HepG2 (cell line): Measurements from ENCODE around the gene FGF19. TPM values are rescaled to one million over a fixed set of nuclear protein-coding genes. Genes with fewer than 3 reads are reported as not detected.
A peak's percentile ranks its signal among the peaks of the same experiment; 100 is the strongest.

Experiments
- ATAC-seq: fragments of 200-7000 bp; cut with Tn5 transposase; 3 replicates; pipeline ENCODE4 v1.9.1; 2020; ENCODE audit warnings: mild to moderate bottlenecking, moderate library complexity
- BruUV-seq: library from RNA; stranded (reverse); fragments of 400-500 nt; replicated peaks from 2 replicates; lab custom pipeline; 2021; lab: Mats Ljungman, UMichigan
- CTCF ChIA-PET: fragments of 300-600 bp; formaldehyde crosslinking; extraction: SDS; loops from one replicate; lab custom pipeline; 2021; ENCODE audit warnings: low total read pairs, inconsistent platforms, low intra/inter-chr PET ratio; lab: Yijun Ruan, JAX
- POLR2A ChIA-PET: fragments of 350-600 bp; sonication (Branson Sonifier 250); formaldehyde crosslinking; loops from one replicate; lab custom pipeline; 2020; ENCODE audit warnings: antibody characterized with exemption, inconsistent platforms; lab: Yijun Ruan, JAX
- DNase-seq: peaks from one replicate; pipeline ENCODE4 v3.0.0-alpha.2; 2015; ENCODE audit warnings: low spot score
- FAIRE-seq: peaks from 3 replicates; lab custom pipeline; 2011; peaks lifted over from hg19 to GRCh38; lab: Jason Lieb, UNC
- H2AFZ ChIP-seq: one replicate; pipeline ENCODE4 v1.6.1; 2011; ENCODE audit warnings: low read length, inconsistent platforms
- H3K27ac ChIP-seq: fragments of 300-600 bp; 3 replicates; pipeline ENCODE4 v1.8.0; 2011; ENCODE audit warnings: mixed run types, mild to moderate bottlenecking, mixed read lengths, low read length, inconsistent platforms; ENCODE audit not compliant: insufficient read depth; ENCODE audit errors: extremely low read length
- H3K27me3 ChIP-seq, 2 experiments: fragments of 200-600 bp in 1 of 2; 2 replicates in 1 of 2; 3 replicates in 1 of 2; pipeline versions ENCODE4 v1.6.0 to v1.8.0; 2011; ENCODE audit warnings: low read length in 2 of 2, mild to moderate bottlenecking in 2 of 2, moderate library complexity in 2 of 2, inconsistent platforms in 1 of 2; ENCODE audit not compliant: insufficient read depth in 2 of 2, control insufficient read depth in 1 of 2
- H3K36me3 ChIP-seq, 2 experiments: fragments of 200-600 bp in 1 of 2; replicated peaks in 1 of 2; 2 replicates in 1 of 2; 3 replicates in 1 of 2; pipeline versions ENCODE4 v1.5.1 to v1.8.0; 2011; ENCODE audit warnings: low read length in 2 of 2, inconsistent platforms in 1 of 2; ENCODE audit not compliant: insufficient read depth in 2 of 2, control insufficient read depth in 1 of 2
- H3K4me1 ChIP-seq: 2 replicates; pipeline ENCODE4 v1.5.1; 2012; ENCODE audit warnings: low read length, inconsistent platforms; ENCODE audit not compliant: insufficient read depth
- H3K4me2 ChIP-seq: 2 replicates; pipeline ENCODE4 v1.6.0; 2011; ENCODE audit warnings: low read depth, low read length, inconsistent platforms
- H3K4me3 ChIP-seq, 3 experiments: fragments of 200-600 bp in 1 of 3; sonication (generic), shearing (Covaris generic) in 1 of 3; replicated peaks in 1 of 3; 2 replicates each; pipeline ENCODE4 v1.5.1; 2011 to 2016; ENCODE audit warnings: low read length in 3 of 3, inconsistent platforms in 2 of 3, low read depth in 2 of 3, mild to moderate bottlenecking in 2 of 3, control low read depth in 1 of 3, mixed read lengths in 1 of 3; ENCODE audit not compliant: insufficient read depth in 1 of 3
- H3K79me2 ChIP-seq: one replicate; pipeline ENCODE4 v1.6.1; 2011; ENCODE audit warnings: low read length, inconsistent platforms; ENCODE audit not compliant: insufficient read depth
- H3K9ac ChIP-seq: 2 replicates; pipeline ENCODE4 v1.6.0; 2011; ENCODE audit warnings: mild to moderate bottlenecking, low read depth, low read length, inconsistent platforms; ENCODE audit not compliant: insufficient read depth
- H3K9me3 ChIP-seq: 2 replicates; pipeline ENCODE4 v1.5.1; 2012; ENCODE audit warnings: mild to moderate bottlenecking, low read length
- H4K20me1 ChIP-seq: 2 replicates; pipeline ENCODE4 v1.6.0; 2011; ENCODE audit warnings: inconsistent platforms, mild to moderate bottlenecking, low read length, moderate library complexity; ENCODE audit not compliant: insufficient read depth
- FOXA1 ChIP-seq, 2 experiments: fragments of 450-650 bp in 1 of 2; sonication (generic) in 1 of 2; formaldehyde crosslinking in 1 of 2; IDR thresholded peaks; 2 replicates each; pipeline versions ENCODE4 v1.4.0 to v1.6.1; 2016 to 2020; ENCODE audit warnings: missing genetic modification reagents in 1 of 2
- FOXA3 ChIP-seq: IDR thresholded peaks from 2 replicates; pipeline ENCODE4 v1.6.1; 2016; ENCODE audit warnings: missing genetic modification reagents, missing compliant biosample characterization
- MATR3 ChIP-seq: sonication (generic); formaldehyde crosslinking; IDR thresholded peaks from 2 replicates; pipeline ENCODE4 v1.4.0; 2020; ENCODE audit warnings: missing genetic modification reagents
- RFX5 ChIP-seq: IDR thresholded peaks from 2 replicates; pipeline ENCODE4 v1.6.1; 2011; ENCODE audit warnings: low read depth, low read length, improper control_type of control experiment
- ZNF574 ChIP-seq: sonication (generic); formaldehyde crosslinking; IDR thresholded peaks from 2 replicates; pipeline ENCODE4 v1.4.0; 2020; ENCODE audit warnings: missing genetic modification reagents
- WGBS: methylation state at CpG from one replicate; pipeline ENCODE4 v1.1.6; 2017; ENCODE audit warnings: low lambda C conversion rate; 5-methylcytosine and 5-hydroxymethylcytosine counted together
- in situ Hi-C: cut with HindIII; loops from 2 replicates; pipeline ENCODE4 v1.10.0; 2017; ENCODE audit warnings: low pct_unique_long_range_greater_than_20kb; ENCODE audit not compliant: extremely low pct_ligation_motif_present
- intact Hi-C: fragments of 100-400 bp; cut with micrococcal nuclease; formaldehyde crosslinking; loops from one replicate; pipeline ENCODE4 v1.10.0; 2022; ENCODE audit not compliant: unreplicated experiment
- polyA plus RNA-seq, 8 experiments: library from polyadenylated mRNA; depleted of rRNA in 3 of 8; stranded (reverse) in 7 of 8; unstranded in 1 of 8; fragments of >200 nt; fragmentation: Illumina TruSeq in 4 of 8; extraction: Trizol in 4 of 8; gene quantifications; 2 replicates each; pipeline versions ENCODE4 v1.2.1 to v1.2.3, GENCODE V29; 2011 to 2016; ENCODE audit warnings: low read depth in 4 of 8, missing spikeins in 1 of 8, mixed read lengths in 1 of 8; ENCODE audit not compliant: insufficient read depth in 1 of 8
- total RNA-seq, 5 experiments: library from RNA; depleted of rRNA; stranded (reverse); fragments of >200 nt; fragmentation: Illumina TruSeq; extraction: Trizol; gene quantifications; 2 replicates each; pipeline ENCODE4 v1.2.3, GENCODE V29; 2016; ENCODE audit warnings: low read depth in 1 of 5

FGF19 gene
- total and polyA plus RNA-seq, 2 of the 13 experiments (the other 11 are each of a cell fraction or from before 2014, with no cell fraction given) = 0.07 TPM; not detected in 1

GRCh38 chr11:69708736-69709401 lies 5.0 kb upstream of the FGF19 start (continued):
- peak; percentile 51; the same call in 1 of the 2 replicates for TF ChIP-seq ZNF574 (CRISPR knock-in tag)
- no peak for TF ChIP-seq FOXA1 (IDR thresholded peaks at IDR 0.05)
- no peak for TF ChIP-seq FOXA1 (CRISPR knock-in tag; IDR thresholded peaks at IDR 0.05)
- TF ChIP-seq RFX5 = no peak

DNA sequence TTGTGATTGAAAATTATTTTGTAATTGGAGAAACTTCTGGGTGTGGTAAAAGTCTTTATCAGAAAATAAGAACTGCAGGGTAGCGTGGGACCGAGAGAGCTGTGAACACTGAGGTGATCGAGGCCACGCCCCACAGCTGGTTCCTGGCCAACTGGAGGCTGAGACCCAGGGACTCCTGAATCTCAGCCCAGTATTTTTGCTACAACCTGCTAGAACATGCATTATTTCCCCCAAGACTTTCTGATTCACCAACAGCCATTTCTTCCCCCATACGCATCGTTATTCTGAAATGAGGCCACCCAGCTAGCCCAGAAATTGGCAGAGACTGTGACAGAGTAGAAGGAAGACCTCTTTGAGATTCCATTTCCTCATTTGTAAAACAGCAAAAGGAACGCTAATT lies 3.4 kb upstream of the FGF19 start:
- in situ Hi-C loops (no loop called here), intact Hi-C loops (loop anchor here (5.0 kb wide), 1 partner anchor 95 kb away; no protein-coding TSS in a partner anchor)
- Histone ChIP-seq H3K27me3 (no peaks in the 10 kb centered on the region), H3K4me2 (peak overlapping the region; percentile 91), H3K79me2 (no peaks in the 10 kb centered on the region), H3K9me3 (no peaks in the 10 kb centered on the region), H3K4me1 (peaks cover 62% of the 10 kb centered on the region), H2AFZ (no peak overlapping the region), H3K9ac (peak overlapping the region; percentile 35; the same call in 1 of the 2 replicates), H4K20me1 (no peaks in the 10 kb centered on the region), H3K4me3 (peak overlapping the region in 2 of 3 experiments; percentile 14 to 34; a peak in 2 of 6 replicates), H3K27ac (no peak overlapping the region), H3K36me3 (no peaks in the 10 kb centered on the region)
- FAIRE-seq (no peak), ATAC-seq (no peak), DNase-seq (no peak)
- ChIA-PET CTCF (no interaction called here), POLR2A (interaction anchor here (1.2 to 2.4 kb wide), 3 partner anchors 14 to 1560 kb away, joined by 3 to 6 read pairs (median 3); partner anchors contain the start of gene LTO1)
- 44% methylated on average over 7 of the region's 7 CpGs for WGBS
- BruUV-seq = no TSS peak
- TF ChIP-seq FOXA3 (CRISPR knock-in tag) (0 out of 2 replicates have a peak, but pooled peaks have one; percentile 3), MATR3 (CRISPR knock-in tag) (no peak)
